Astrocyte (in vitro differentiated cells and primary cell): ENCODE measurements around the gene HABP4. TPM values are rescaled to one million over a fixed set of nuclear protein-coding genes. Genes with fewer than 3 reads are reported as not detected.

ENCODE experiments used
- DNase-seq: peaks from one replicate; pipeline ENCODE4 v3.0.0-alpha.2; 2010; ENCODE audit warnings: low read depth
- FAIRE-seq: peaks from 2 replicates; lab custom pipeline; 2011; peaks lifted over from hg19 to GRCh38; lab: Jason Lieb, UNC
- H2AFZ ChIP-seq: 2 replicates; pipeline ENCODE4 v1.6.0; 2012; ENCODE audit warnings: low read depth, low read length, inconsistent platforms
- H3K27ac ChIP-seq: 2 replicates; pipeline ENCODE4 v1.5.1; 2011; ENCODE audit warnings: low read depth, low read length, inconsistent platforms
- H3K27me3 ChIP-seq: 2 replicates; pipeline ENCODE4 v1.6.0; 2011; ENCODE audit warnings: low read length, inconsistent platforms; ENCODE audit not compliant: insufficient read depth
- H3K36me3 ChIP-seq: 2 replicates; pipeline ENCODE4 v1.5.1; 2011; ENCODE audit warnings: low read length, inconsistent platforms; ENCODE audit not compliant: insufficient read depth
- H3K4me1 ChIP-seq: 2 replicates; pipeline ENCODE4 v1.5.1; 2011; ENCODE audit warnings: low read length, inconsistent platforms; ENCODE audit not compliant: insufficient read depth
- H3K4me2 ChIP-seq: 2 replicates; pipeline ENCODE4 v1.6.0; 2012; ENCODE audit warnings: low read length, inconsistent platforms
- H3K4me3 ChIP-seq: 2 replicates; pipeline ENCODE4 v1.5.1; 2011; ENCODE audit warnings: low read depth, mild to moderate bottlenecking, low read length, inconsistent platforms; ENCODE audit not compliant: insufficient read depth
- H3K79me2 ChIP-seq: 2 replicates; pipeline ENCODE4 v1.6.0; 2012; ENCODE audit warnings: mild to moderate bottlenecking, low read length, inconsistent platforms; ENCODE audit not compliant: insufficient read depth
- H3K9ac ChIP-seq: 2 replicates; pipeline ENCODE4 v1.6.0; 2012; ENCODE audit warnings: mild to moderate bottlenecking, low read length, inconsistent platforms
- H3K9me3 ChIP-seq: 2 replicates; pipeline ENCODE4 v1.5.1; 2012; ENCODE audit warnings: low read depth, mild to moderate bottlenecking, low read length, inconsistent platforms; ENCODE audit not compliant: insufficient read depth
- H4K20me1 ChIP-seq: 2 replicates; pipeline ENCODE4 v1.6.0; 2012; ENCODE audit warnings: low read length, inconsistent platforms; ENCODE audit not compliant: insufficient read depth
- H3K27ac Mint-ChIP-seq: one replicate; pipeline ENCODE4 v1.8.0; 2021; ENCODE audit warnings: mild to moderate bottlenecking, mixed read lengths; ENCODE audit not compliant: unreplicated experiment
- H3K27me3 Mint-ChIP-seq: one replicate; pipeline ENCODE4 v1.8.0; 2021; ENCODE audit warnings: low read depth, mixed read lengths; ENCODE audit not compliant: unreplicated experiment
- H3K36me3 Mint-ChIP-seq: one replicate; pipeline ENCODE4 v1.8.0; 2021; ENCODE audit warnings: low read depth, mixed read lengths; ENCODE audit not compliant: unreplicated experiment
- H3K4me1 Mint-ChIP-seq: one replicate; pipeline ENCODE4 v1.8.0; 2021; ENCODE audit warnings: low read depth, mixed read lengths; ENCODE audit not compliant: unreplicated experiment
- H3K4me3 Mint-ChIP-seq: one replicate; pipeline ENCODE4 v1.8.0; 2021; ENCODE audit warnings: mild to moderate bottlenecking, moderate library complexity, mixed read lengths; ENCODE audit not compliant: unreplicated experiment
- H3K9me3 Mint-ChIP-seq: one replicate; pipeline ENCODE4 v1.8.0; 2021; ENCODE audit warnings: mild to moderate bottlenecking, mixed read lengths; ENCODE audit not compliant: unreplicated experiment
- EZH2 ChIP-seq: IDR thresholded peaks from 2 replicates; pipeline ENCODE4 v1.6.1; 2012; ENCODE audit warnings: mild to moderate bottlenecking, low read length, inconsistent platforms; ENCODE audit not compliant: insufficient read depth
- total RNA-seq: library from RNA; stranded (reverse); gene quantifications from 2 replicates; pipeline ENCODE4 v1.2.1, GENCODE V29; 2021
- TF ChIP-seq, protein P1 (sequence below): IDR thresholded peaks from 2 replicates; pipeline ENCODE4 v1.5.1; 2011; ENCODE audit warnings: low read depth, mild to moderate bottlenecking, inconsistent platforms, low read length, moderate library complexity; ENCODE audit not compliant: insufficient read depth

The HABP4 gene
- total RNA-seq, 1 donor from 2014 or later: 20.1 TPM

DNA sequence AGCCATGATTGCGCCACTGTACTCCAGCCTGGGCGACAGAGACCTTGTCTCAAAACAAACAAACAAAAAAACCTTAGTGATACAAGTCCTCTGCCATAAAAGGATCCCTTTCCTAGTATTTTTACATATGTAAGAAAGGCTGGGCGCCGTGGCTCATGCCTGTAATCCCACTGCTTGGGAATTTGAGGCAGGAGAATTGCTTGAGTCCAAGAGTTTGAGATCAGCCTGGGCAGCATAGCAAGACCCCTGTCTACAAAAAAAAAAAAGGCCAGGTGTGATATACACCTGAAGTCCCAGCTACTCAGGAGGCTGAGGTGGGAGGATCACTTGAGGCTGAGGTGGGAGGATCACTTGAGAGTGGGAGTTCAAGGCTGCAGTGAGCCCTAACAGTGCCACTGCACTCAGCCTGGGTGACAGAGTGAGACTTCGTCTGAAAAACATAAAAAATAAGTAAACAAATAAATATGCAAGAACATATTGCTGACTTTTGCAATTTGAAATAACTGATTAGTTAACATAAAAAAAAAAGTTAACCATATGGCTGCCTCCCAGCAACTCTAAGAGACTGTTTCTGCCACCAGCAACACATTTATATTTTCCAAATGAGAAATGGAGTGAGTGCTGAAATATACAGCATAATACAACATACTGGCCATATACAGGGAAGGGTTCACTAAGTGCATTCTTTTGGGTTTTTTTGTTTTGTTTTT lies 38.7 kb upstream of the HABP4 start:
- Histone ChIP-seq H3K9me3 (no peaks in the 10 kb centered on the region), H4K20me1 (peaks cover 3% of the 10 kb centered on the region), H3K36me3 (no peaks in the 10 kb centered on the region), H3K79me2 (peaks cover 54% of the 10 kb centered on the region), H3K4me1 (no peaks in the 10 kb centered on the region), H3K27ac (no peak overlapping the region), H3K27me3 (no peaks in the 10 kb centered on the region), H3K4me3 (no peak overlapping the region), H3K9ac (no peak overlapping the region), H2AFZ (no peak overlapping the region), H3K4me2 (no peak overlapping the region)
- Mint-ChIP-seq H3K36me3 (peaks cover 3% of the 10 kb centered on the region), H3K9me3 (peaks cover 2% of the 10 kb centered on the region), H3K4me3 (no peak overlapping the region), H3K27ac (no peak overlapping the region), H3K27me3 (no peaks in the 10 kb centered on the region), H3K4me1 (no peaks in the 10 kb centered on the region)
- DNase-seq (no peak), FAIRE-seq (no peak)
- TF ChIP-seq EZH2: no peak
- TF ChIP-seq, protein P1, sequence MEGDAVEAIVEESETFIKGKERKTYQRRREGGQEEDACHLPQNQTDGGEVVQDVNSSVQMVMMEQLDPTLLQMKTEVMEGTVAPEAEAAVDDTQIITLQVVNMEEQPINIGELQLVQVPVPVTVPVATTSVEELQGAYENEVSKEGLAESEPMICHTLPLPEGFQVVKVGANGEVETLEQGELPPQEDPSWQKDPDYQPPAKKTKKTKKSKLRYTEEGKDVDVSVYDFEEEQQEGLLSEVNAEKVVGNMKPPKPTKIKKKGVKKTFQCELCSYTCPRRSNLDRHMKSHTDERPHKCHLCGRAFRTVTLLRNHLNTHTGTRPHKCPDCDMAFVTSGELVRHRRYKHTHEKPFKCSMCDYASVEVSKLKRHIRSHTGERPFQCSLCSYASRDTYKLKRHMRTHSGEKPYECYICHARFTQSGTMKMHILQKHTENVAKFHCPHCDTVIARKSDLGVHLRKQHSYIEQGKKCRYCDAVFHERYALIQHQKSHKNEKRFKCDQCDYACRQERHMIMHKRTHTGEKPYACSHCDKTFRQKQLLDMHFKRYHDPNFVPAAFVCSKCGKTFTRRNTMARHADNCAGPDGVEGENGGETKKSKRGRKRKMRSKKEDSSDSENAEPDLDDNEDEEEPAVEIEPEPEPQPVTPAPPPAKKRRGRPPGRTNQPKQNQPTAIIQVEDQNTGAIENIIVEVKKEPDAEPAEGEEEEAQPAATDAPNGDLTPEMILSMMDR: no peak

DNA sequence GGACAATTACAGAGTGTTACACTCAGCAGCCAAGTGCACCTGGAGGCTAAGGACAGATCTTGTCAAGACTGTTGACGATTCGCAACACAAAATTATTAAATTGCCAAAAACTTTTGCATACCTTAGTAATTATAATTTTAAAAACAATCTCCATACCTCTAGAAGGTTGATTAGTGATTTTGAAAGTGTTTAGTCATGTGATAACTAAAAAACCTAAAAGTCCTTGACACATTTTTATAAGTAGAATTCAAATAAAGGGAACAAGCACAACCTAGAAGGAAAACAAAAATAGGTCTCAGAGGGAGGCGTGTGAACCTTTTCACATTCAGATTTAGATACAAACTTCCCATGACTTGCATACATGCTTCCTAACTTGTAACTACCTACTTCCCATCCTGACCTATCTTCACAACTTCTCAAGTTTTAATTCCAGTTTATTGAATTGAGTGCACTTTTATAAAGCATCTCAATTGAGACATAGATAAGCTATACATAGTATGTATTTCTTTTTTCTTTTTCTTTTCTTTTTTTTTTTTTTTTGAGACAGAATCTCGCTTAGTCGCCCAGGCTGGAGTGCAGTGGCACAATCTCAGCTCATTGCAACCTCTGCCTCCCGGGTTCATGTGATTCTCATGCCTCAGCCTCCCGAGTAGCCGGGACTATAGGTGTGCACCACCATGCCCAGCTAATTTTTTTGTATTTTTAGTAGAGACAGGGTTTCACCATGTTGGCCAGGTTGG lies 37.6 kb upstream of the HABP4 start:
- DNase-seq: no peak
- H3K9ac ChIP-seq: no peak overlapping the region
- H3K4me3 Mint-ChIP-seq: no peak overlapping the region
- peaks cover 1% of the 10 kb centered on the region for H3K36me3 Mint-ChIP-seq
- H3K27ac ChIP-seq: no peak overlapping the region
- H3K27ac Mint-ChIP-seq: no peak overlapping the region
- no peaks in the 10 kb centered on the region for H3K27me3 Mint-ChIP-seq
- no peak for TF ChIP-seq EZH2
- TF ChIP-seq, protein P1: no peak
- no peaks in the 10 kb centered on the region for H3K9me3 ChIP-seq
- H3K27me3 ChIP-seq: no peaks in the 10 kb centered on the region
- peaks cover 3% of the 10 kb centered on the region for H4K20me1 ChIP-seq
- peaks cover 6% of the 10 kb centered on the region for H3K4me1 ChIP-seq
- no peak overlapping the region for H2AFZ ChIP-seq
- H3K4me3 ChIP-seq: no peak overlapping the region
- H3K4me1 Mint-ChIP-seq: no peaks in the 10 kb centered on the region
- no peaks in the 10 kb centered on the region for H3K36me3 ChIP-seq
- no peak for FAIRE-seq
- H3K4me2 ChIP-seq: no peak overlapping the region
- peaks cover 62% of the 10 kb centered on the region for H3K79me2 ChIP-seq
- H3K9me3 Mint-ChIP-seq: peaks cover 2% of the 10 kb centered on the region
